GM18498 (cell line): ENCODE measurements around the gene PLAC9.
"Not testable (repeated sequence)": the region's sequence is repeated elsewhere in the genome, so short reads cannot be mapped to it uniquely, and the experiment has no call there.

Experiments
- ATAC-seq: cut with Tn5 transposase; IDR thresholded peaks from one replicate; pipeline ENCODE4 v1.9.1; 2021; ENCODE audit warnings: mild to moderate bottlenecking, moderate library complexity; ENCODE audit not compliant: unreplicated experiment

Gene PLAC9

DNA sequence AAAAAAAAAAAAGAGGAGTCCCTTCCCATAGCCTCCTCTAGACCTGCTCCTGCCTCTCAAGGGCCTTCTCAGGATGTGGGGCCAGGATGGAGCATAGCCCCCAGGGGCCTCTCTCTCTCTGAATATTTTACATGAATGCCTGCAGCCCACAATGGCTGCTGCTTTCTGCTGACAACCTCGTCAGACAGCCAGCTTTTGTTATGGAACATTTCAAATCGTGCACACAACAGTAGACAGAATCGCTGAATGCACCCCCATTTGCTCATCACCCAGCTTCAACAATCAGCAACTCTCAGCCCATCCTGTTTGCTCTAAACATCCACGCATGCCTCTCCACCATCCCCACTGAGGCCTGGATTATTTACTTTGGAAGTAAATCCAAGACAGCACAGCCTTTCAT, 5.4 kb downstream of the PLAC9 start:
- ATAC-seq, result no peak

- ATAC-seq, result no peak
Measured at GRCh38 chr10:80139265-80139664, 6.7 kb downstream of the PLAC9 start.

- no peak for ATAC-seq
Measured at GRCh38 chr10:80140251-80140650, 7.7 kb downstream of the PLAC9 start.

- ATAC-seq, result no peak
Measured at GRCh38 chr10:80141696-80142460, 9.3 kb downstream of the PLAC9 start.

- ATAC-seq, result no peak
Measured at GRCh38 chr10:80144067-80144695, 11.7 kb downstream of the PLAC9 start.

- no peak for ATAC-seq
Measured at GRCh38 chr10:80144696-80145131, 12.2 kb downstream of the PLAC9 start.

DNA sequence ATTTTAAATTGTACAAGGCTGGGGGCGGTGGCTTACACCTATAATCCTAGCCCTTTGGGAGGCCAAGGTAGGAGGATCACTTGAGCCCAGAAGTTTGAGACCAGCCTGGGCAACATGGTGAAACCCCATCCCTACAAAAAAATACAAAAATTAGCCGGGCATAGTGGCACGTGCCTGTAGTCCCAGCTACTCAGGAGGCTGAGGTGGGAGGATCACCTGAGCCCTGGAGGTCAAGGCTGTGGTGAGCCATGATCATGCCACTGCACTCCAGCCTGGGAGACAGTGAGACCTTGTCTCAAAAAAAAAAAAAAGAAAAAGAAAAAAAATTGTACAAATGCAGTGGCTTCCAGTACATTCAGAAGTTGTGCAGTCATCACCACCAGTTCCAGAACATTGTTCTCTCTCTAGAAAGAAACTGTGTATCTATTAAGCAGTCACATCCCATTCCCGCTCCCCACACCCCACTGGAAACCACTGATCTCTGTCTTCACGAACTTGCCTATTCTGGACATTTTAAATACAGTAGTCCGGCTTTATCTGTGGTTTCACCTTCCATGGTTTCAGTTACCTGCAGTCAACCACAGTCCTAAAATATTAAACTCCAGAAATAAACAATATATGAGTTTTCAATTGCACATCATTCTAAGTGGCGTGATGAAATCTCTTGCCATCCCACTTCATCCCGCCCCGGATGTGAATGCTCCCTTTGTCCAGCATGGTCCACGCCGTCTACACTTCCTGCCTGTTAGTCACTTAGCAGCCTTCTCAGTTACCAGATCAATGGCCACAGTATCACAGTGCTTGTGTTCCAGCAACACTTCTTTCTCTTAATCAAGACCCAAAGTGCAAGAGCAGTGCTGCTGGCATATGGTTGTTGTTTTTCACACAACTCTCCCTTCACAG, 13.1 kb downstream of the PLAC9 start:
- not testable (repeated sequence) for ATAC-seq

DNA sequence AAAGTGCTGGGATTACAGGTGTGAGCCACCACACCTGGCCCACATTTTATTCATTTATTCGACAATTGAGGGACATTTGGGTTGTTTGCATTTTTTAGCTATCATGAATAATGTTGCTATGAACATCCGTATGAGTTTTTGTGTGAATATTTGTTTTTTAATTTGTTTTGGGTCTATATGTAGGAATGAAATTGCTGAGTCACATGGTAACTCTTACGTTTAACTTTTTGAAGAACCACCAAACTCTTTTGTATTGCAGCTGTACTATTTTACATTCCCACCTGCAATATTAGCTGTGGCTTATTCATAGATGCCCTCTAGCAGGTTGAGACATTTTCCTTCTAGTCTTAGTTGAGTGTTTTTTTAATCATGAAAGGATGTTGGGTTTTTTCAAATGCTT, 14.4 kb downstream of the PLAC9 start:
- ATAC-seq, result no peak

- ATAC-seq, result no peak
Measured at GRCh38 chr10:80148166-80148805, 15.8 kb downstream of the PLAC9 start.

GRCh38 chr10:80149123-80149522, 16.6 kb downstream of the PLAC9 start:
- ATAC-seq, result no peak

DNA sequence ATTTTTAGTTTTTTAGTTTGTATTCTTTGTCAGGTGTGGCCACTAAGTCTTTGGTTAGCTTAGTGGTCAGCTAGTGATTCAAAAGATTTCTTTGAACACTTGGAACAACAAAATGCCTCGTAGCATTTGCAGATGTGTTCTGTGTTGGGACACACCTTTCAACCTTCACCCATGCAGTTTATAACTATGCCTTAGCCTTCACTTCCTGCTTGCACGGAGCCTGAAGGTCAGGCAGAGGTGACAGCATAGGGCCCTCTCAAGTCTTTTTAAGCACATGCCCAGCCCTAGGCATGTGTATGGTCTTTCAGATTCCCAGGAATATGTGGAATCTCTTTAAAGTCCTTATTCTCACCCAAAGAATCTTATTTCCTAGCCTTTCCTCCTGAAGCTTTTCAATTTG, 17.6 kb downstream of the PLAC9 start:
- ATAC-seq, result no peak

DNA sequence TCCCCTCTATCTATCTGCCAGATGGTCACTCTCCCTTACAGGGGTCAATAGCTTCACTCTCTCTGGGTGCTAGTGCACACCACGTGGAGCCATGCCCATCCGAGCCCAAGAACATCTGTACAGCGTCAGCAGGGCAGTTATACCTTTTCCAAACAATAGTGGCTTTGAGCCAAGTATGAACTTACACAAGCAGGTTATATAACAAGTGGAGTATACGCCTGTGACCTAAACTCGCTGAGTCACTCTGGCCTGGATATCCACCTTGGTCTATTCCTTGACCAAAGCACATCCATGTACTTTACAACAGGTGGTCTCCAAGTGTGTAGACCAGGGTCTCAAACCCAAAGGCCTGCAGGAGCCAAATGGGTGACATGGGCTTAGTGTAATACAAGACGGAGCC, 20.3 kb downstream of the PLAC9 start:
- no peak for ATAC-seq

DNA sequence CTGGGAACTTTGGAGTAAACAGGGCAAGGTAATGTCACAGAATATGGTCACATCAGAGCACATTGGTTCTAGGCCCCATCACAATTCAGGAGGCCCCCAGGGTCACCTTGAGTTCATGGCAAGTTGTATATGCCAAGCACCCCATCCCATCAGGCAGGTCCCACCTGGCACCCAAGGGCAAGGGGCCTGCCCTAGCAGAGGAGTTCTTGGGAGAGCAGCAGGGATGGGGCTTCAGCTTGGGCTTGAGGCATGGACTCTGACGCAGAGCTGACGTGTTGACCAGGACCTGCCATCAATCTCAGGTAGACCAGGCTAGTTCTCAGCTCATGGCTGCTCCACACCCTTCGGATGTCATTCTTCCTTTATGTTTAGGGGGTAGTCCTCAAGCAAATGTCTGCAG, 20.9 kb downstream of the PLAC9 start:
- no peak for ATAC-seq

- no peak for ATAC-seq
Measured at GRCh38 chr10:80154626-80154977, 22.1 kb downstream of the PLAC9 start.

DNA sequence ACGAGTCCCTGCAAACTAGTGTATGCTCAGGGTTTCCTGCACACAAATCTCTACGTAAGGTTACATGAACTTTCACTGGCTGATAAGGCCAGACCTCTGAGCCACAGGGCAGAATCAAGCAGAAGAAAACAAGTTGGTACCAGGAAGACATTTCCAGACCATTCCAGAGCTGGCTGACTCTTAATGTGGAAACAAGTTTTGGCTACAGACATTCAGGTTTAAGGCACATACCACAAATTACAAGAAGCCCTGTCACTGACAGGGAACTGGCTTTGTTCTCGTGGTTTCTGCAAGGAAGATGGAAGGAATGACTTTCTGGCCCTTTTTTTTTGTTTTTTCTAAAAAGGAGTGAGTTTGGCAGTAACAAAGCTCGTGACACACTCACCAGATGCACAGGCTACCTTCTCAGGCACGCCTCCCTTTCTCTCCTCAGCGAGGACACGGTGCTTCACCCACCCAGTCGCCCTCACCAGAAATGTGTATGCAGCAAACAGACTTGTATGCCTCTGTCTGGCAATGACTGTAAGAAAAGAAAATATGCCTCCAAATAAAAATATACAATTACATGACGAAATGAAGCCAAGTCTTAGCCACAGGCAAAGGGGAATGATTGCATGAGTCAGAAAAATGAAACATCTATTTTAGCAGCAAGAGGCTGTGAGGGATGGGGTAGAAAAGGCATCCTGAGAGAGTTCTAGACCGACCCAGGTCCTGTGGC, 22.6 kb downstream of the PLAC9 start:
- ATAC-seq, result no peak

DNA sequence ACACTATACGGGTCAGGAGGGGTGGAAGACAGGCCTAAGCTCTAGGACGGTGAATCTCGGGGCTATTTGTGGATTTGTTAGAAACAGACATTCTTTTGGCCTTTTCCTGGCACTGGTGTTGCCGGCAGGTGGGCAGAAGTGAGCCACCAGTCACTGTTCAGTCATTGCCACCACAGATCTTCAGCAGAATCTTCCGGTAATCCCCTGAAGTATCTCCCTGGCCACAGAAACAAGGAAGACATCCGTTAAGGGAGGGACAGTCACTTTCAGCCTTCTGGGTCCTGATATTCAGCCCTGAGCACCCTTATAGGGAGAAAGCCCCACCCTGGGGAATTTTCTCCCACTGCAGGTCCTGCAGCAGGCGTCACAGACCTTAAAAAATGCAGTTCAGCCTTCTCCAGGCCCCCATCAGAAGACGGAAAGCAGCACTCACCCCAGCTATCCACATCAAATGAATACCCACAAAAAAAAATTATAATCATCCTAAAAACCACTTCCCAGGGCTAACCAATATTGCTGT, 23.2 kb downstream of the PLAC9 start:
- no peak for ATAC-seq

DNA sequence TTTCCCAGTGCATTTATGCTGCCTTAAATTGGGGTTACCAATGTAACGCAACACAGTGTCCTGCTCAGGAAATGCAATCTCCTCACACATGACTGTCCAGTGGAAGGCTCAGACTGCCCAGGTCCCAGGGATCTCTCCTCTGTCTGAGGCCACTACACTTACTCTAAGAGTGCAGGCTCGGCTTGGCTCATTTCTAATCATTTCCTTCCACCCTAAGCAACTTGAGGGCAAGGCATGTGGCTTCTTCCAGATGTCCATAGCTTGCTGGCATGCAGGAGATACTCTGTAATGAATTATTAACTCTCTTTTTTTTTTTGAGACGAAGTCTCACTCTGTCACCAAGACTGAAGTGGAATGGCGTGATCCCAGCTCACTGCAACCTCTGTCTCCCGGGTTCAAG, 23.7 kb downstream of the PLAC9 start:
- ATAC-seq, result no peak

- ATAC-seq, result no peak
Measured at GRCh38 chr10:80157561-80157960, 25.0 kb downstream of the PLAC9 start.

- no peak for ATAC-seq
Measured at GRCh38 chr10:80158126-80158525, 25.6 kb downstream of the PLAC9 start.

GRCh38 chr10:80158598-80159127, 26.1 kb downstream of the PLAC9 start:
- ATAC-seq, result no peak
